Fibroblast of the conjunctiva (primary cell): ENCODE data around the gene CYP2W1.
A peak's percentile ranks its signal among the peaks of the same experiment; 100 is the strongest.

ENCODE experiments used
- DNase-seq: peaks from one replicate; pipeline ENCODE4 v3.0.0-alpha.2; 2010; ENCODE audit warnings: low read depth

CYP2W1 gene

GRCh38 chr7:967361-968082, 15.5 kb upstream of the CYP2W1 start:
- no peak for DNase-seq

GRCh38 chr7:968205-969105, 14.5 kb upstream of the CYP2W1 start:
- no peak for DNase-seq

- no peak for DNase-seq
Observed at GRCh38 chr7:969403-969802, 13.6 kb upstream of the CYP2W1 start.

GRCh38 chr7:970744-971143, 12.2 kb upstream of the CYP2W1 start:
- DNase-seq, result no peak

- DNase-seq, result no peak
Observed at GRCh38 chr7:972110-972509, 10.9 kb upstream of the CYP2W1 start.

GRCh38 chr7:972676-973309, 10.2 kb upstream of the CYP2W1 start:
- DNase-seq, result no peak

GRCh38 chr7:973312-973711, 9.7 kb upstream of the CYP2W1 start:
- DNase-seq, result no peak

GRCh38 chr7:974172-974571, 8.8 kb upstream of the CYP2W1 start:
- no peak for DNase-seq

- DNase-seq, result peak; percentile 73
Observed at GRCh38 chr7:974820-975681, 7.9 kb upstream of the CYP2W1 start, which contains the start of gene COX19. COX19 (minus strand) TSS chr7:975549; CDS start chr7:975509, 40 bp downstream.

GRCh38 chr7:975702-976473, 7.1 kb upstream of the CYP2W1 start:
- DNase-seq, result no peak

GRCh38 chr7:976901-977325, 6.1 kb upstream of the CYP2W1 start:
- DNase-seq, result no peak

GRCh38 chr7:977326-978048, 5.5 kb upstream of the CYP2W1 start:
- DNase-seq, result no peak

- DNase-seq, result no peak
Observed at GRCh38 chr7:978049-978346, 5.0 kb upstream of the CYP2W1 start.

GRCh38 chr7:978416-979091, 4.4 kb upstream of the CYP2W1 start:
- no peak for DNase-seq

- no peak for DNase-seq
Observed at GRCh38 chr7:979151-979550, 3.8 kb upstream of the CYP2W1 start.

GRCh38 chr7:979886-980571, 3.0 kb upstream of the CYP2W1 start:
- DNase-seq, result no peak

- DNase-seq, result no peak
Observed at GRCh38 chr7:981793-982510, 1.0 kb upstream of the CYP2W1 start.

- no peak for DNase-seq
Observed at GRCh38 chr7:982511-983003, 424 bp upstream of the CYP2W1 start.
